Measurements from ENCODE around the gene STAP2.

Gene STAP2

DNA sequence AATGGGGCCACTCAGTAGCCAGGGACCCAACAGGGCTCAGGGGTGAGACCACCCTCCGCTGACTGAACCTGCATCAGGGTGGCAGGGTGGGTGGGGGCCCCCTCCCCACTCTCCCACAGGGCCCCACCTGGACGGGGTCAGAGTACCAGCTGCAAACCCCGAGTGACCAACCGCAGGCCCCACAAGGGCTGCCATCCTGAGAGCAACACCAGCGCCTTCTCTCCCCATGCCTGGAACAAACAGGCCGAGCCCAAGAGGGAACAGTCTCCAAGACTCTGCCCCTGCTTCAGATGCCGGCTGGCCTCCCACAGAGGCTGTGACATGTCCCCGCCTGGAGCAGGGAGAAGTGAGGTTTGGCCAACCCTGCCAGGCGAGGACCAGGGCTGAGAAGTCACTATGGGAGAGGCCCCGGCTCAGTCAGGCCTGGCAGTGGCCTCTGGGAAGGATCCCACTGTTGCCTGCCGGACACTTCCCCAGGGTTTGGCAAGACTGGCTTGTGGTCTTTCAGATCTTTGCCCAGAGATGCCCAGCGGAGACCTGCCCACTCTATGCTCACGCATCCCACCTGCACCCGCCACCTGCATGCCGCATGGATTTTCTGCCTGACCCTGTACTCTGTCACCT is 31.9 kb upstream of the STAP2 start:
- DNase-seq (ENCODE audit: low read depth), result no peak

GRCh38 chr19:4369888-4370260 is 31.2 kb upstream of the STAP2 start:
- DNase-seq (ENCODE audit: low read depth), result peak; percentile 69

GRCh38 chr19:4369109-4369887 is 30.7 kb upstream of the STAP2 start:
- DNase-seq (ENCODE audit: low read depth), result peak; percentile 56

DNA sequence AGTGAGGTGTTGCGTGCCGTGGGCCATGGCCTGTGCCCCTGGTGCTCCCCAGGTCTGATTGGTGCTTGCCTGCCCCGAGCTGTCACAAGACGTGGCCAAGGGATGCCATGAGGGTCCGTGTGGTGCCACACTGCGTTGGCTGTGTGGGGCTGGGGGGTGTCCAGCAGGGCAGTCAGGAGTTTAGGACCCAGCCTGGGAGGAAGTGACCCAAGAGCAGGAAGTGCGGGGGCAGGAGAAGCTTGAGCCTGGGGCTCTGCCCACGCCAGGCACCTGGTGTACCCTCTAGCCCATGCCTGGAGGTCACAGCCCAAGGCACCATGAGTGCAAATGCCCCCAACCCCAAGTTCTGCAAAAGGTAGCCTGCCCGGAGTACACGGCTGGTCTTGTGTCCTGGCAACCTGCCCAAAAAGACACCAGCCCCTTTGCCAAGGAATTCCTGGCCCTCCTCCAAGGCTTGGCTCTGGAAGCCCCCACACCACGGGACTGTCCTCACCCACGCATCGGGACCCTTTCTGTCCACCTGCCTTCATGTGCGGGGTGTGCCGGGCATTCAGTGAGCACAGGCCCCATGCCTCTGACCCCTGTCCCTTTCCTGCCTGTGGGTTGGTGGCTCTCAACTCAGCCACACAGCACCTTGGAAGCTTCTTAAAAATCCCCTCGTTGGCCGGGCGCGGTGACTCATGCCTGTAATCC is 29.6 kb upstream of the STAP2 start:
- DNase-seq (ENCODE audit: low read depth), result no peak

- DNase-seq (ENCODE audit: low read depth), result no peak
These were observed 29.1 kb upstream of the STAP2 start for GRCh38 chr19:4367781-4368127.

- DNase-seq (ENCODE audit: low read depth), result no peak
These were observed 28.7 kb upstream of the STAP2 start for GRCh38 chr19:4367336-4367723.

DNA sequence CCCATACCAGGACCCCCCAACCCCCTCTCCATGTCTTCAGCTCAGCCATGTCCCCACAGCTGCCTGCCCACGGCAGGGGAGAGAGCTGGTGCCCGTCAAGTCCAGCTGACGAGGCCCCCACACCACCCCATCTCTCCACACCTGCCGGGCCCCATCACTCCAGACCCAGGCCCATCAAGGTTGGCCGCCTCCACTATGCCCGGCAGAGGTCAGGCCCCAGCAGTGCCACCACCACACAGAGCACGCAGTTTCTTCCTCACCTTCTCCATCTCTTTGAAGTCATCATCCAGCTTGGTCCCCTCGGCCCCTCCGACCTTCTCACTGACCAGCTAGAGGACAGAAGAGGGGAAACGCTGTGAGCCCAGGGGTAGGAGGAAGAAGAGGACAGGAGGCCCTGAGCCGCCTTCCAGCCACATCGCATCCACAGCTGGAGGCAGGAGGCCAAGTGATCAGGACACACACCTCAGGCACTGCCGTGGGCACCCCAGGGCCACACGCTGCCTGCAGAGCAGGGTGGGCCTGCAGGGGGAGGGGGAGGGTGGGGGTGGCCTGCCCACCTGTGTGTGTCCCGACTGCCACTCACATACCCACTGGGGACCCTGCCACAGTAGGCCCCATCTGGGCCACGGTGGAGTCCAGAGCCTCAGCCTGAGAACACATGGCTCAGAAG is 28.2 kb upstream of the STAP2 start:
- no peak for DNase-seq (ENCODE audit: low read depth)

DNA sequence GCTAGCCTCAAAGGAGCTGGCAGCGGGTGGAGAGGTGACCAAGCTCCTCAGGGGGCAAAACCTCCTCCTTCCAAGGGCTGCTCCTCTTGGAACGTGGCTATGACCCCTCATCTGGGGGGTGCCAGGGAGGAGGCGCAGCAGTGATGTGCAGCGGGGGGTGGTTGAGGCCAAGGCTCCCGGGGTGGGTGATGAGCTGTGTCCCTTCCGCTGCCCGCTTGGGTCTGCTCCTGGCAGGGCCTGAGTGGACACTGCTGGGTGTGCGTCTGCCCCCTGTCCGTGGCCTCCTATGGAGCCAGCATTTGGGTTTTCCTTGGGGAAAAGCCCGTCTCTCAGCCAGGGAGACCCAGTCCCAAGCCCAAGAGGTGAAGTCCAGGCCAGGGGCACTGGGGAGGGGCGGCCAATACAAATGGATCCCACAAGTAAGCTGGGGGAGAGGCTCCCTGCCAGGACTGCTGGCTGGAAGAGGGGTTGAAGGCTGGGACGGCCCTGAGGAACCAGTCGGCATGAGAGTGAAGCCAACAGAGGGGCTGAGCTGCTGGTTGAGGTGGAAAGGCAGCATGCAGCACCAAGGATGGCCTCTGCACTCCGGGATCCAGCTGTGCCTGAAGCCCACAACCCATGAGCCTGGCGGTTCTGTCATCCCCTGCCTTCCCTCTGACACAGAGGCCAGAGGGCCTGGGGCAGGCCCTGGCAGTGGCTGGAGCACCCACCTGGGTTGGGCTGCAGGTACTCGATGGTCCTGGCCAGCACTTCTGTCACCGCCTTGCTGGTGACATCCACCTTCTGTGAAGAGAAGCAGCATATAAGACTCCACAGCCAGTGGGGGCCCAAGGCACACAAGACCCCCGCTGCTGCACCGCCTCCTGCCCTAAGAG is 27.4 kb upstream of the STAP2 start:
- no peak for DNase-seq (ENCODE audit: low read depth)

GRCh38 chr19:4365341-4365740 is 26.7 kb upstream of the STAP2 start:
- no peak for DNase-seq (ENCODE audit: low read depth)

- no peak for DNase-seq (ENCODE audit: low read depth)
These were observed 25.1 kb upstream of the STAP2 start for GRCh38 chr19:4363571-4364304.

GRCh38 chr19:4362831-4363545 is 24.4 kb upstream of the STAP2 start:
- no peak for DNase-seq (ENCODE audit: low read depth)

DNA sequence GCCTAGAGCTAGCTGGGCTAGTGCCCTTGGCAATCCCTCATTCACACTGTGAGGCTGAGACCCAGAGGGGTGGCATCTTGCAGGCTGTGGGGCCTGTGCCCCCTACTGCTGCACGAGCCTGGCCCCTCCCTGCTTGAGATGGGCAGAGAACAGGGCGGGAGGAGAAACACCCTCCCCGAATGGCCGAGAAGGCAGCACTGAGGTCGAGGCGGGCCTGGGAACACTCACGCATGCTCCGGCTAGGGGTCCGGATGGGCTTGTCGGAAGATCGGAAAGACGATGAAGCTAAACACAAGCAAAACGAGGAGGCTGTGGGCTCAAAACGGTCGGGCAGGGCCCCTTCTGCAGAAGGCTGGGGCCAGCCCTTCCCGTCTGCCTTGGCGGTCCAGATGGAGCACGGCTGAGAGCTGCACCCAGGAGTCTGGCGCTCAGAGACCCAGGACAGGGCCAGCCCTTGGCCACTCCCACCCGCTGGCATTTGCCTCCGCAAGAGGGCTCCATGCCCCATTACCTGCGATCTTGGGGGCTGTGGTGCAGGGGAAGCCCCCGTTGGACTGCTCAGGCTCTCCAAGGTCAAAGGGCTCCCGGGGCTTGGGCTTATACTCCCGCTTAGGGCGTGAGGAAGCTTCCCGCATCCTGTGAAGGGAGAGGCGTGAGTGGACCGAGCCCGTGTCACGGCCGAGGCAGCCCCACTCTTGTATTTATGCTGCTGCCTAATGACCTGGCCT is 23.6 kb upstream of the STAP2 start:
- DNase-seq (ENCODE audit: low read depth), result no peak

- DNase-seq (ENCODE audit: low read depth), result no peak
These were observed 22.8 kb upstream of the STAP2 start for GRCh38 chr19:4361152-4362046.

- DNase-seq (ENCODE audit: low read depth), result no peak
These were observed 22.1 kb upstream of the STAP2 start for GRCh38 chr19:4360641-4361151.

DNA sequence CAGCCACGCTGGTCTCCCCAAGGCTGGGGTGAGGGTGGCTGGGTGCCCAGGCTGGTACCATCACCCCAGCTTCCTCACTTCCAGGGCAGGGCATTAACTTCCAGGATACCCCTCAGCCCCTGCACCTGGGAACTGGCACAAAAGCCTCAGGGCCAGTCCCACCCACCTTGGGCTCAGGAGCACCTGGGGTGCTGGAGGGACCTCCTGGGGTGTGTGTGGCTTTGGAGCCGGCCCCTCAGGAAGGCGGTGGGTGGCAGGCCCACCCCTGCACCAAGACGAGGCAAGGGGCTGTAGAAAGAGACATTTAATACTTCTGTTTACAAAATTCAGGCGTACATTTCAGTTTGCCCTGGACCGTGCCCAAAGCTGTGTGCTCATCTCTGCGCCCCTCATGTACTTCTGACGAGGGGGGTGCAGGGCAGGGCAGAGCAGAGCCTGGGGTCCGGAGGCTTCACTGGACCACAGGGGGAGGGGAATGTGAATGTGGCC is 21.5 kb upstream of the STAP2 start:
- DNase-seq (ENCODE audit: low read depth), result no peak

GRCh38 chr19:4359627-4360000 is 21.0 kb upstream of the STAP2 start:
- no peak for DNase-seq (ENCODE audit: low read depth)

DNA sequence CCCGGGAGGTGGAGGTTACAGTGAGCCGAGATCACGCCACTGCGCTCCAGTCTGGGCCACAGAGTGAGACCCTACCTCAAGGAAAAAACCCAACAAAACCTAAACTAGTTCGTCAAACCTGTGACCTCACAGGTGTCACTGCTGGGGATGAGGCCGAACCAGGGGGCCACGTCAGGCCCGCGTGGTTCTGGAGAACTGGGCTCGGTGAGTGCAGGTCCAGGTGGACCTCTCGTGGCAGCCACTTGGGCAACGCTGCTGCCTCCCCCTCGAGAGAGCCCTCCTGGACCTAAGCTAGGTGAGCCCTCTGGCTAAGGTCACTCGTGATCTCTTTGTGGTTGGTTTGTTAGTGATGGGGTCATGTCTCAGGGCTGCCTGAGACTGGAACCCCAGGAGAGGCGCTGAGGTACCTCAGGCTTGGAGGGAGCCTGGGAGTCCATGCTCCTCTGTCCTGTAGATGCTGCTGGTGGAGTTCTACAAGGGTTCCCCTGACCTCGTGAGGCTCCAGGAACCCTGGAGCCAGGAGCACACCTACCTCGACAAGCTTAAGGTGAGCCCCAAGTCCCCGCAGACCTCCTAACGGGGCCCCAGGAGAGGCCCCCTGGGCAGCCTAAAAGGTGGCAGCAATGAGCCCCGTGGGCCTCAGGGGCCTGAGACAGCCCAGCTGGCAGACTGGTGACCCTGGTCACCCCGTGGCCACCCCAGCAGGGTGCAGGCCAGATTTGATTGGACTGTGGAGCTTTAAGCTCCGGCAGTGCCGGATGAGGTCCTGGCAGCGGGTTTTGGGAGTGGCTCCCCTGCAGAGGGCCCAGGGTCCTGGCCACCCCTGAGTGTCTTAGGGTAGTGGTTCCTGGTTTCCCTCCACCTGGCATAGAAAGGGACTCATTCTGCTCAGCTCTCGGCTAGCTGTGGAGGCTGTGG is 20.3 kb upstream of the STAP2 start:
- no peak for DNase-seq (ENCODE audit: low read depth)

Data from activated T-cell treated with anti-CD3 and anti-CD28 coated beads for 24 hours (primary cell).